AG09309 (cell line): Measurements from ENCODE around the gene DPH7.

Experiments
- DNase-seq: peaks from one replicate; pipeline ENCODE4 v3.0.0-alpha.2; 2010; ENCODE audit warnings: low read depth
- H3K4me3 ChIP-seq: 2 replicates; pipeline ENCODE4 v1.5.1; 2011; ENCODE audit warnings: mild to moderate bottlenecking, low read depth, low read length, moderate library complexity; ENCODE audit not compliant: control insufficient read depth
- CTCF ChIP-seq: IDR thresholded peaks from 2 replicates; pipeline ENCODE4 v1.5.1; 2011; ENCODE audit warnings: mild to moderate bottlenecking, low read depth, low read length, inconsistent platforms; ENCODE audit not compliant: insufficient read depth, control insufficient read depth; ENCODE audit errors: missing control alignments

Gene DPH7

DNA sequence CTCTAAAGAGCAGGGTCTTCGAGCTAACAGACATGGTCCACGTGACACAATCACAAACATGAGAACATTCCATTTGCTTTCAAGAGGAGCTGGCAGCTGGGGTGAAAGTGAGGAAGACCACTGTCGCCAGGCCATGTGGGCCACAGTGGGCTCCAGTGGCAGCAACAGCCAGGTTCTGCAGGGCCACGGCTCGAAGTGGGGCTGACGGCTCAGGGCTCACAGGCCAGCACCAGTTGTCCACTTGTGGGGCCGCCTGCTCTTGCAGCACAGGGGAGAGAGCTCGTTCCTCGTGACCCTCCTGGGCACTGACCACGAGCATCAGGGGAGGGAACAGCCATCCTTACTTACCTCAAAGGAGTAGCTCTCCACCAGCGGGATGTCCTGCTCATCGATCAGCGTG, 9.6 kb upstream of the DPH7 start:
- TF ChIP-seq CTCF = no peak
- no peak overlapping the region for H3K4me3 ChIP-seq
- no peak for DNase-seq

GRCh38 chr9:137586854-137587253, 8.1 kb upstream of the DPH7 start:
- no peak for DNase-seq

GRCh38 chr9:137583957-137584356, 5.2 kb upstream of the DPH7 start:
- DNase-seq = no peak
- TF ChIP-seq CTCF = no peak
- no peak overlapping the region for H3K4me3 ChIP-seq

More at GRCh38 chr9:137586854-137587253, 8.1 kb upstream of the DPH7 start:
- TF ChIP-seq CTCF = no peak
- no peak overlapping the region for H3K4me3 ChIP-seq

DNA sequence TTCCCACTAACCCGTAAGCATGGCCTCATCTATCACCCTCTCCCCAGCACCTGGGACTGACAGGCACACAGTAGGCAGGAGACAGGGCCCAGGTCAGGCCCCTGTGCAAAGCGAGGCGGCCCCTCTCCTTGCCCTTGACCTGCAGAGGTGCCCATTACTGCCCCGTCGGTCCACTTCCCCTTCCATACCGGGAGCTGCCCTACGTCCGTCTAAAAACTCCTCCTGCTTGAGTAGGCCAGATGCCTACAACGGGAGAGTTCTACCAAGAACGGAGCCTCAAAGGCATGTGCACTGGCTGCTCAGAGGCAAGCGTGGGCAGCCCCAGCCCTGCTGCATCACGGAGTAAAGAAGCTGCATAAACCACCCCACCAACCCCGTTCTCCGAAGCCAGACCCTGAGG, 4.6 kb upstream of the DPH7 start:
- H3K4me3 ChIP-seq = no peak overlapping the region
- TF ChIP-seq CTCF = no peak
- no peak for DNase-seq

DNA sequence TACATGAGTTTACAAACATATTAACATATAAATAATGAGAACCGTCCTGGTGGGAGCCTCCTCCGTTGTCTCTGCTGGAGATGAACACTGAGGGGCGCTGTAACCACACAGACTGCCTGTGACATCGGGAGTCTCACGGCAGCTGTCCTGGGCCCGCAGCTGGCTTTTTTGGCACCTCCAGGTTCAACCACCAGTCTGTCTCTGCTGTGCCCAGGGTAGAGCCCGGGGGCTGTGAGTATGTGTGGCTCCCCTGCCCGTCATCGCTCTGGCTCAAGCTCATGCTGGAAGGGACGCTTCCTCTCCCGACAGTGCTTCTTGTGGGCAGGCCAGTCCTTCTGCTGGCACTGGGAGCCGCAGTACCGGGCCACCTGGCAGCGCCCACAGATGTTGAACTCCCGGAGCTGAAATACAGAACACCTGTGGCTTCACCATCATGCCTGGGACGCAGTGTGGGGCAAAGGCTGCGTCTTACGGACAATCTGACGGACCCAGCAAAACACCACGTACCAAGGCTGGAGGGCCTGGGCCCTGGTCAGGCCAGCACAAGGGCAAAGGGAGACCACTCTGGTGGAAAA, 3.6 kb upstream of the DPH7 start:
- no peak for DNase-seq
- no peak overlapping the region for H3K4me3 ChIP-seq
- TF ChIP-seq CTCF = no peak

- TF ChIP-seq CTCF = no peak
- DNase-seq = no peak
- H3K4me3 ChIP-seq = no peak overlapping the region
These were observed 2.9 kb upstream of the DPH7 start for GRCh38 chr9:137581361-137582285.
